Left ventricle myocardium superior (tissue), 1 donor: ENCODE data around the gene RCC2. TPM values are rescaled to one million over a fixed set of nuclear protein-coding genes. Genes with fewer than 3 reads are reported as not detected.

ENCODE experiments used
- total RNA-seq: library from RNA; stranded (reverse); fragmentation: NEBNext Ultra II Directional; extraction: Animal tissue kit (Norgen Biotek cat#: 25700); gene quantifications from one replicate; pipeline ENCODE4 v1.2.1, GENCODE V29; 2021
- donor health status: DM: no; HTN: yes; CAD: no; lungs with severe emphysema.

The RCC2 gene
- total RNA-seq, 1 donor from 2014 or later = 11.6 TPM

Other genes starting within 250 kb of the RCC2 start
- gene PADI1, start 234.5 kb downstream of the RCC2 start, total RNA-seq = not detected
- gene PADI3, start 190.6 kb downstream of the RCC2 start, total RNA-seq = not detected
- gene PADI4, start 131.5 kb downstream of the RCC2 start, total RNA-seq = 0.67 TPM
- gene PADI6, start 67.5 kb downstream of the RCC2 start, total RNA-seq = not detected
- gene ARHGEF10L, start 100.0 kb upstream of the RCC2 start, total RNA-seq = 54.9 TPM